Suprapubic skin (tissue), 4 donors: ENCODE data around the gene ZNF597. TPM values are rescaled to one million over a fixed set of nuclear protein-coding genes. Genes with fewer than 3 reads are reported as not detected.

Experiments used
- DNase-seq, 2 donors: peaks; one replicate each; pipeline ENCODE4 v3.0.0-alpha.2; 2019; ENCODE audit warnings: low spot score in 2 of 2
- H3K27ac ChIP-seq: fragments of 200-600 bp; sonication (generic); one replicate; pipeline ENCODE4 v1.5.1; 2019
- H3K27me3 ChIP-seq: fragments of 200-600 bp; sonication (generic); one replicate; pipeline ENCODE4 v1.5.1; 2019
- H3K36me3 ChIP-seq: fragments of 200-600 bp; sonication (generic); one replicate; pipeline ENCODE4 v1.5.1; 2019
- H3K4me1 ChIP-seq: fragments of 200-600 bp; sonication (generic); one replicate; pipeline ENCODE4 v1.5.1; 2019
- H3K4me3 ChIP-seq: fragments of 200-600 bp; sonication (generic); one replicate; pipeline ENCODE4 v1.5.1; 2019; ENCODE audit warnings: mild to moderate bottlenecking
- H3K9me3 ChIP-seq: fragments of 200-600 bp; sonication (generic); one replicate; pipeline ENCODE4 v1.5.1; 2019
- CTCF ChIP-seq, 2 donors: fragments of 200-600 bp in 1 of 2; fragments of 450-650 bp in 1 of 2; sonication (generic) in 1 of 2; IDR thresholded peaks; one replicate each; pipeline ENCODE4 v1.5.1; 2016 to 2019; ENCODE audit warnings: antibody characterized with exemption in 2 of 2, mild to moderate bottlenecking in 1 of 2, moderate library complexity in 1 of 2
- EP300 ChIP-seq: sonication (generic); formaldehyde crosslinking; IDR thresholded peaks from one replicate; pipeline ENCODE4 v1.6.1; 2017; ENCODE audit warnings: antibody characterized with exemption
- POLR2A ChIP-seq, 2 donors: fragments of 450-650 bp; IDR thresholded peaks; one replicate each; pipeline ENCODE4 v1.6.1; 2017; ENCODE audit warnings: antibody characterized with exemption in 2 of 2, mild to moderate bottlenecking in 2 of 2, moderate library complexity in 2 of 2
- POLR2AphosphoS5 ChIP-seq, 3 donors: sonication (generic); formaldehyde crosslinking; IDR thresholded peaks; one replicate each; pipeline ENCODE4 v1.6.1; 2017; ENCODE audit warnings: antibody characterized with exemption in 3 of 3
- WGBS: methylation state at CpG from one replicate; pipeline ENCODE4 v1.1.5; 2018; 5-methylcytosine and 5-hydroxymethylcytosine counted together
- total RNA-seq, 4 donors: library from RNA; depleted of rRNA; stranded (reverse); fragments of >200 nt; gene quantifications; one replicate each; pipeline ENCODE4 v1.1.0, GENCODE V29; 2016

ZNF597 gene
- total RNA-seq, 4 donors from 2014 or later: 1.5 to 4.3 (median 2.4) TPM

- Histone ChIP-seq H3K27me3 (no peaks in the 10 kb centered on the region), H3K9me3 (no peaks in the 10 kb centered on the region), H3K36me3 (peaks cover 12% of the 10 kb centered on the region), H3K4me3 (no peak overlapping the region), H3K4me1 (peaks cover 44% of the 10 kb centered on the region), H3K27ac (no peak overlapping the region)
- WGBS: 80% methylated on average over 21 of the region's 21 CpGs
- TF ChIP-seq POLR2A (IDR thresholded peaks at IDR 0.05) (no peak), CTCF (IDR thresholded peaks at IDR 0.05) (no peak), POLR2AphosphoS5 (IDR thresholded peaks at IDR 0.05) (no peak)
- DNase-seq: no peak
These were observed 22.7 kb upstream of the ZNF597 start for GRCh38 chr16:3465911-3466584.

GRCh38 chr16:3465301-3465700, 22.0 kb upstream of the ZNF597 start:
- WGBS: 96% methylated on average over 12 of the region's 12 CpGs
- H3K4me1 ChIP-seq: peaks cover 52% of the 10 kb centered on the region
- H3K36me3 ChIP-seq: peaks cover 12% of the 10 kb centered on the region
- no peaks in the 10 kb centered on the region for H3K9me3 ChIP-seq
- no peak overlapping the region for H3K4me3 ChIP-seq
- no peak for DNase-seq
- H3K27ac ChIP-seq: no peak overlapping the region
- TF ChIP-seq EP300: no peak
- H3K27me3 ChIP-seq: no peaks in the 10 kb centered on the region

- 68% methylated on average over 8 of the region's 8 CpGs for WGBS
- peaks cover 61% of the 10 kb centered on the region for H3K4me1 ChIP-seq
These were observed 17.8 kb upstream of the ZNF597 start for GRCh38 chr16:3461151-3461550.

GRCh38 chr16:3460585-3460984, 17.3 kb upstream of the ZNF597 start:
- 83% methylated on average over 8 of the region's 8 CpGs for WGBS
- no peak for TF ChIP-seq CTCF (IDR thresholded peaks at IDR 0.05)
- no peak for TF ChIP-seq POLR2AphosphoS5 (IDR thresholded peaks at IDR 0.05)
- no peak for TF ChIP-seq POLR2A (IDR thresholded peaks at IDR 0.05)
- no peak for TF ChIP-seq EP300
- H3K27ac ChIP-seq: no peak overlapping the region
- H3K4me1 ChIP-seq: peaks cover 65% of the 10 kb centered on the region
- H3K9me3 ChIP-seq: no peaks in the 10 kb centered on the region
- DNase-seq: no peak
- no peak overlapping the region for H3K4me3 ChIP-seq
- no peaks in the 10 kb centered on the region for H3K27me3 ChIP-seq
- peaks cover 1% of the 10 kb centered on the region for H3K36me3 ChIP-seq

More at GRCh38 chr16:3461151-3461550, 17.8 kb upstream of the ZNF597 start:
- Histone ChIP-seq H3K4me3 (no peak overlapping the region), H3K27ac (no peak overlapping the region), H3K9me3 (no peaks in the 10 kb centered on the region), H3K27me3 (no peaks in the 10 kb centered on the region), H3K36me3 (peaks cover 7% of the 10 kb centered on the region)
- DNase-seq: no peak
- no peak for TF ChIP-seq CTCF (IDR thresholded peaks at IDR 0.05)
- no peak for TF ChIP-seq POLR2AphosphoS5 (IDR thresholded peaks at IDR 0.05)
- TF ChIP-seq POLR2A (IDR thresholded peaks at IDR 0.05): no peak

GRCh38 chr16:3460121-3460520, 16.8 kb upstream of the ZNF597 start:
- Histone ChIP-seq H3K4me3 (no peak overlapping the region), H3K4me1 (peaks cover 65% of the 10 kb centered on the region)

More at GRCh38 chr16:3460121-3460520, 16.8 kb upstream of the ZNF597 start:
- WGBS: 87% methylated on average over 7 of the region's 7 CpGs
- TF ChIP-seq CTCF (IDR thresholded peaks at IDR 0.05) (no peak), EP300 (no peak), POLR2A (IDR thresholded peaks at IDR 0.05) (no peak), POLR2AphosphoS5 (IDR thresholded peaks at IDR 0.05) (no peak)
- H3K9me3 ChIP-seq: no peaks in the 10 kb centered on the region
- no peaks in the 10 kb centered on the region for H3K27me3 ChIP-seq
- H3K27ac ChIP-seq: no peak overlapping the region
- H3K36me3 ChIP-seq: no peaks in the 10 kb centered on the region
- DNase-seq: no peak
